ENCODE results near the gene TMEM63A. TPM values are rescaled to one million over a fixed set of nuclear protein-coding genes. Genes with fewer than 3 reads are reported as not detected.

Gene TMEM63A
- total and polyA plus RNA-seq, 2 donors (not counting 3 experiments of a cell fraction or from before 2014, with no cell fraction given), result 28.7 to 41.4 TPM

- dilution Hi-C loops (cut with MboI; ENCODE audit: extremely low pct_ligation_motif_present, low sequenced_read_pairs) (no loop called here), intact Hi-C loops (cut with micrococcal nuclease) (no loop called here)
- ChIA-PET CTCF (interaction anchor here (1.1 to 1.2 kb wide), 2 partner anchors 35 to 45 kb away, joined by 3 to 4 read pairs; partner anchors contain the start of gene TMEM63A), POLR2A (no interaction called here)
- no TSS peak for BruUV-seq (replicated peaks)
- H3K4me2 ChIP-seq (ENCODE audit: insufficient read depth, low read length), result no peak overlapping the region
- H4K20me1 ChIP-seq (replicated peaks; ENCODE audit: control insufficient read depth, extremely low read depth, insufficient read depth, low read length), result no peaks in the 10 kb centered on the region
- H2AFZ ChIP-seq (ENCODE audit: low read depth, low read length), result no peak overlapping the region
- H3K9ac ChIP-seq (replicated peaks; ENCODE audit: extremely low read depth, insufficient read depth, low read length), result no peak overlapping the region
- FAIRE-seq, result no peak
- H3K4me3 ChIP-seq (replicated peaks in 1 of 3; ENCODE audit: insufficient read depth in 1 of 3, low read depth in 1 of 3, low read length in 3 of 3), result no peak overlapping the region
- DNase-seq (ENCODE audit: low read depth, low spot score), result no peak
- peaks cover 11% of the 10 kb centered on the region for H3K4me1 ChIP-seq (ENCODE audit: control insufficient read depth, extremely low read depth, insufficient read depth, low read length)
- peaks cover 2 to 18% of the 10 kb centered on the region in 2 experiments for H3K36me3 ChIP-seq (ENCODE audit: control insufficient read depth in 2 of 2, extremely low read depth in 1 of 2, insufficient read depth in 2 of 2, low read length in 2 of 2)
- H3K9me1 ChIP-seq (replicated peaks; ENCODE audit: control insufficient read depth, extremely low read depth, insufficient read depth, low read length), result no peaks in the 10 kb centered on the region
- TF ChIP-seq CTCF (IDR thresholded peaks at IDR 0.05; ENCODE audit: extremely low read depth in 1 of 2, insufficient read depth in 1 of 2, low read depth in 1 of 2, low read length in 2 of 2), result no peak
- TF ChIP-seq MAX (IDR thresholded peaks at IDR 0.05; ENCODE audit: insufficient read depth, insufficient read length), result no peak
- no peak for TF ChIP-seq EZH2 (IDR thresholded peaks at IDR 0.05; ENCODE audit: borderline replicate concordance, low read depth, low read length, severe bottlenecking)
- TF ChIP-seq FOS (IDR thresholded peaks at IDR 0.05; ENCODE audit: borderline replicate concordance, insufficient read depth, low read length), result no peak
- TF ChIP-seq POLR2A (IDR thresholded peaks at IDR 0.05; ENCODE audit: low read depth, low read length), result no peak
- no peak for TF ChIP-seq GATA2 (IDR thresholded peaks at IDR 0.05; ENCODE audit: insufficient read depth, insufficient read length, low read depth, low read length)
- no peak for TF ChIP-seq POLR2AphosphoS5 (IDR thresholded peaks at IDR 0.05; ENCODE audit: insufficient read depth, low read depth, low read length)
- no peak for TF ChIP-seq JUN (IDR thresholded peaks at IDR 0.05; ENCODE audit: borderline replicate concordance, insufficient read depth, insufficient read length, low read depth)
- no peak for TF ChIP-seq MYC (IDR thresholded peaks at IDR 0.05; ENCODE audit: low read depth, low read length)
- H3K79me2 ChIP-seq (ENCODE audit: control insufficient read depth, insufficient read depth, low read length), result peaks cover 6% of the 10 kb centered on the region
- no peaks in the 10 kb centered on the region for H3K9me3 ChIP-seq (replicated peaks; ENCODE audit: control insufficient read depth, insufficient read depth, low read length)
- H3K27me3 ChIP-seq (ENCODE audit: control insufficient read depth in 2 of 2, insufficient read depth in 2 of 2, low read length in 2 of 2), result no peaks in the 10 kb centered on the region
- no peak overlapping the region for H3K27ac ChIP-seq (ENCODE audit: insufficient read depth, low read depth, low read length)
Measured at GRCh38 chr1:225917101-225917500, 34.9 kb upstream of the TMEM63A start.

All from endothelial cell of umbilical vein (primary cell).